Measurements from ENCODE around the gene SLC25A34. TPM values are rescaled to one million over a fixed set of nuclear protein-coding genes. Genes with fewer than 3 reads are reported as not detected.

SLC25A34 gene
- total RNA-seq, 2 donors from 2014 or later: 2.4 to 7.5 TPM

GRCh38 chr1:15764269-15764764 lies 28.3 kb downstream of the SLC25A34 start:
- H3K4me1 ChIP-seq (ENCODE audit: control insufficient read depth in 1 of 2, low read depth in 2 of 2): peaks cover 27 to 77% of the 10 kb centered on the region in 2 donors
- H3K27ac ChIP-seq: peak overlapping the region; percentile 66 to 98

GRCh38 chr1:15764890-15765289 lies 28.8 kb downstream of the SLC25A34 start:
- Histone ChIP-seq H3K4me1 (ENCODE audit: control insufficient read depth in 1 of 2, low read depth in 2 of 2) (peaks cover 27 to 77% of the 10 kb centered on the region in 2 donors), H3K27ac (peak overlapping the region; percentile 66 to 98), H3K27me3 (replicated peaks; ENCODE audit: insufficient read depth) (no peaks in the 10 kb centered on the region), H3K36me3 (peaks cover 50% of the 10 kb centered on the region), H3K9me3 (no peaks in the 10 kb centered on the region), H3K4me3 (peak overlapping the region; percentile 88)
- ATAC-seq (ENCODE audit: insufficient number of reproducible peaks, low FRiP score, low read depth) (no peak), DNase-seq (ENCODE audit: low spot score) (no peak)
- TF ChIP-seq, protein P1, sequence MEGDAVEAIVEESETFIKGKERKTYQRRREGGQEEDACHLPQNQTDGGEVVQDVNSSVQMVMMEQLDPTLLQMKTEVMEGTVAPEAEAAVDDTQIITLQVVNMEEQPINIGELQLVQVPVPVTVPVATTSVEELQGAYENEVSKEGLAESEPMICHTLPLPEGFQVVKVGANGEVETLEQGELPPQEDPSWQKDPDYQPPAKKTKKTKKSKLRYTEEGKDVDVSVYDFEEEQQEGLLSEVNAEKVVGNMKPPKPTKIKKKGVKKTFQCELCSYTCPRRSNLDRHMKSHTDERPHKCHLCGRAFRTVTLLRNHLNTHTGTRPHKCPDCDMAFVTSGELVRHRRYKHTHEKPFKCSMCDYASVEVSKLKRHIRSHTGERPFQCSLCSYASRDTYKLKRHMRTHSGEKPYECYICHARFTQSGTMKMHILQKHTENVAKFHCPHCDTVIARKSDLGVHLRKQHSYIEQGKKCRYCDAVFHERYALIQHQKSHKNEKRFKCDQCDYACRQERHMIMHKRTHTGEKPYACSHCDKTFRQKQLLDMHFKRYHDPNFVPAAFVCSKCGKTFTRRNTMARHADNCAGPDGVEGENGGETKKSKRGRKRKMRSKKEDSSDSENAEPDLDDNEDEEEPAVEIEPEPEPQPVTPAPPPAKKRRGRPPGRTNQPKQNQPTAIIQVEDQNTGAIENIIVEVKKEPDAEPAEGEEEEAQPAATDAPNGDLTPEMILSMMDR (IDR thresholded peaks at IDR 0.05): no peak

More at GRCh38 chr1:15764269-15764764, 28.3 kb downstream of the SLC25A34 start:
- ATAC-seq (ENCODE audit: insufficient number of reproducible peaks, low FRiP score, low read depth) (no peak), DNase-seq (ENCODE audit: low spot score) (no peak)
- Histone ChIP-seq H3K9me3 (no peaks in the 10 kb centered on the region), H3K27me3 (replicated peaks; ENCODE audit: insufficient read depth) (no peaks in the 10 kb centered on the region), H3K4me3 (peak overlapping the region; percentile 88), H3K36me3 (peaks cover 46% of the 10 kb centered on the region)
- TF ChIP-seq, protein P1 (IDR thresholded peaks at IDR 0.05): no peak

DNA sequence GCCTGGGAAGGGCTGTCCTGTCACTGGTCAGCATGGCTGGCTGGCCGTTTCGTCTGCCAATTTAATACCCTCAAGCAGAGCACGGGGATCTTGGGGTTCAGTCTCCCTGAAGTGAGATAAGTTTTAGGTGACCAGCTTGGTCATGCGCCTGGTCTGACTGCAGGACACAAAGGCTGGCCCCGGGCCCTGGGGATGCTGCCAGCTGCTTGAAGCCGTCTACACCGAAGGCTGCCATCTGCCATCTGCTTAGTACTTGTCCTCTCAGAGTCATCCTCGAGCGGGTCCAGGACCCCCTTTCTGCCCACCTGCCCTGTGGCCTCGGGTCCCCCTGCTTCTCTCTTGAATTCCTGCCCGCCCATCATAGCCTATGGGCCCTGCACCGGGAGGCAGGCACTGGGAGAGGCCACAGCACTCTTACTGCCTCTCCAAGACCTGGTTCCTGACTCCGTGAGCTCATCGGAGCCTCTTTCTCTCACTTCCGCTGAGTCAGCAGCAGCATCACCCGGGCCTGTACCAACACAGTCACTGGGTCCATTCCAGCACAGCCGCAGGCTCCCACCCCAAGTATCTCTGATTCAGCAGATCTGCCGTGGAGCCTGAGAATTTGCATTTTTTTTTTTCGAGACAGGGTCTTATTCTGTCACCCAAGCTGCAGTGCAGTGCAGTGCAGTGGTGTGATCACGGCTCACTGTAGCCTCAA lies 29.6 kb downstream of the SLC25A34 start:
- Histone ChIP-seq H3K4me3 (no peak overlapping the region), H3K4me1 (ENCODE audit: control insufficient read depth in 1 of 2, low read depth in 2 of 2) (peaks cover 27 to 82% of the 10 kb centered on the region in 2 donors), H3K27ac (peak overlapping the region; percentile 66 to 98), H3K27me3 (replicated peaks; ENCODE audit: insufficient read depth) (no peaks in the 10 kb centered on the region), H3K9me3 (no peaks in the 10 kb centered on the region), H3K36me3 (peaks cover 58% of the 10 kb centered on the region)
- ATAC-seq (ENCODE audit: insufficient number of reproducible peaks, low FRiP score, low read depth) (no peak), DNase-seq (ENCODE audit: low spot score) (no peak)
- TF ChIP-seq, protein P1 (IDR thresholded peaks at IDR 0.05): no peak

DNA sequence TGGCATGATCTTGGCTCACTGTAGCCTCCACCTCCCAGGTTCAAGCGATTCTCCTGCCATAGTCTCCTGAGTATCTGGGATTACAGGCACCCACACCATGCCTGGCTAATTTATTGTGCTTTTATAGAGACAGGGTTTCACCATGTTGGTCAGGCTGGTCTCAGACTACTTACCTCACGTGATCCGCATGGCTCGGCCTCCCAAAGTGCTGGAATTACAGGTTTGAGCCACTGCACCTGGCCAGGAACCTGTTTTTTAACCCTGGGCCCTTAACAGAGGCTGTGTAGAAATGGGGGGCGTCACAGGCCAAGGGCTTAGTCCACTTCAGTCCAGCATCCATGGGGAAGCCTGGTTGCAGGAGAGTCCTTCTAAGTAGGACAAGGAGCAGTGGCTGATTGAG lies 31.9 kb downstream of the SLC25A34 start:
- no peaks in the 10 kb centered on the region for H3K27me3 ChIP-seq (replicated peaks; ENCODE audit: insufficient read depth)
- no peak for DNase-seq (ENCODE audit: low spot score)
- H3K4me1 ChIP-seq (ENCODE audit: control insufficient read depth in 1 of 2, low read depth in 2 of 2): peaks cover 18 to 69% of the 10 kb centered on the region in 2 donors
- no peak overlapping the region for H3K4me3 ChIP-seq
- no peak for ATAC-seq (ENCODE audit: insufficient number of reproducible peaks, low FRiP score, low read depth)
- peaks cover 80% of the 10 kb centered on the region for H3K36me3 ChIP-seq
- peak overlapping the region in 1 of 2 donors; percentile 58 for H3K27ac ChIP-seq
- TF ChIP-seq, protein P1 (IDR thresholded peaks at IDR 0.05): no peak
- H3K9me3 ChIP-seq: no peaks in the 10 kb centered on the region

DNA sequence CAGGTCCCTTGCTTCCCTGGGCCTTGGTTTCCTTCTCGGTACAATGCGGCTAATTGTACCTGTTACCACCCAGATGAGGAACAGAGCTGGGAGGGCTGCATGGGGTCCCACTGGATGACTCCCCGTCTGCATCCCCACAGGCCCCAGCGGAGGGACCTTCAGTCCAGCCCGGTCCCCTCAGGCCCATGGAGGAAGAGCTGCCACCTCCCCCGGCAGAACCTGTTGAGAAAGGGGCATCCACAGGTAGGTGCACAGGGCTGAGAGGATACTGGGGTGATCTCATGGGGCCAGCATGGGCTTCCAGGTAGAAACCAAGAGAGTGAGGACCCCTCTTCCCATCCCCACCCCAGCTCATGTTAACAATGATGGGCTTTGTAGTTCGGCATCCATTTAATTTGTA lies 32.3 kb downstream of the SLC25A34 start:
- no peaks in the 10 kb centered on the region for H3K27me3 ChIP-seq (replicated peaks; ENCODE audit: insufficient read depth)
- H3K4me3 ChIP-seq: no peak overlapping the region
- H3K36me3 ChIP-seq: peaks cover 84% of the 10 kb centered on the region
- peaks cover 14 to 64% of the 10 kb centered on the region in 2 donors for H3K4me1 ChIP-seq (ENCODE audit: control insufficient read depth in 1 of 2, low read depth in 2 of 2)
- H3K27ac ChIP-seq: peak overlapping the region in 1 of 2 donors; percentile 58
- ATAC-seq (ENCODE audit: insufficient number of reproducible peaks, low FRiP score, low read depth) (no peak), DNase-seq (ENCODE audit: low spot score) (no peak)
- TF ChIP-seq, protein P1 (IDR thresholded peaks at IDR 0.05): no peak
- H3K9me3 ChIP-seq: no peaks in the 10 kb centered on the region
